Uterus (tissue), 4 donors: ENCODE measurements around the gene PPP1R14D. TPM values are rescaled to one million over a fixed set of nuclear protein-coding genes. Genes with fewer than 3 reads are reported as not detected.
A peak's percentile ranks its signal among the peaks of the same experiment; 100 is the strongest.
"Not testable (repeated sequence)": the region's sequence is repeated elsewhere in the genome, so short reads cannot be mapped to it uniquely, and the experiment has no call there.

Experiments used
- DNase-seq, 2 donors: peaks; one replicate each; pipeline ENCODE4 v3.0.0-alpha.2; 2019 to 2020
- H3K27ac ChIP-seq, 2 donors: fragments of 200-600 bp; sonication (generic); 1 replicate in 1 of 2; 2 replicates in 1 of 2; pipeline ENCODE4 v1.5.1; 2016 to 2018
- H3K27me3 ChIP-seq, 2 donors: fragments of 200-600 bp; sonication (generic); one replicate each; pipeline ENCODE4 v1.5.1; 2018 to 2019; ENCODE audit warnings: control low read depth in 1 of 2
- H3K36me3 ChIP-seq, 2 donors: fragments of 200-600 bp; sonication (generic); one replicate each; pipeline ENCODE4 v1.5.1; 2019; ENCODE audit warnings: control low read depth in 1 of 2
- H3K4me1 ChIP-seq, 2 donors: fragments of 200-600 bp; sonication (generic); one replicate each; pipeline ENCODE4 v1.5.1; 2018 to 2019; ENCODE audit warnings: control low read depth in 1 of 2
- H3K4me3 ChIP-seq, 2 donors: fragments of 200-600 bp; sonication (generic); 1 replicate in 1 of 2; 2 replicates in 1 of 2; pipeline ENCODE4 v1.5.1; 2018 to 2019; ENCODE audit warnings: mild to moderate bottlenecking in 1 of 2
- H3K9me3 ChIP-seq, 2 donors: fragments of 200-600 bp; sonication (generic); one replicate each; pipeline ENCODE4 v1.5.1; 2019; ENCODE audit warnings: control low read depth in 1 of 2
- POLR2A ChIP-seq, 2 donors: fragments of 450-650 bp; IDR thresholded peaks; one replicate each; pipeline ENCODE4 v1.6.1; 2016; ENCODE audit warnings: antibody characterized with exemption in 2 of 2, mild to moderate bottlenecking in 1 of 2, moderate library complexity in 1 of 2
- intact Hi-C: fragments of 100-400 bp; cut with DNase I; formaldehyde crosslinking; loops from one replicate; pipeline ENCODE4 v1.15.1; 2023; ENCODE audit warnings: low total_unique reads
- total RNA-seq, 4 donors: library from RNA; depleted of rRNA in 3 of 4; stranded (reverse); fragments of >200 nt in 3 of 4; gene quantifications; one replicate each; pipeline versions ENCODE4 v1.1.0 to v1.2.4, GENCODE V29; 2014 to 2023
- TF ChIP-seq, protein P1 (sequence below), 4 experiments: fragments of 200-600 bp in 2 of 4; fragments of 450-650 bp in 2 of 4; sonication (generic) in 2 of 4; IDR thresholded peaks; one replicate each; pipeline ENCODE4 v1.5.1; 2016 to 2019; ENCODE audit warnings: antibody characterized with exemption in 4 of 4, mild to moderate bottlenecking in 2 of 4, moderate library complexity in 1 of 4
- donor health status: DM: yes; HTN: yes; CAD: no.

The PPP1R14D gene
- total RNA-seq, 4 donors from 2014 or later: not detected

DNA sequence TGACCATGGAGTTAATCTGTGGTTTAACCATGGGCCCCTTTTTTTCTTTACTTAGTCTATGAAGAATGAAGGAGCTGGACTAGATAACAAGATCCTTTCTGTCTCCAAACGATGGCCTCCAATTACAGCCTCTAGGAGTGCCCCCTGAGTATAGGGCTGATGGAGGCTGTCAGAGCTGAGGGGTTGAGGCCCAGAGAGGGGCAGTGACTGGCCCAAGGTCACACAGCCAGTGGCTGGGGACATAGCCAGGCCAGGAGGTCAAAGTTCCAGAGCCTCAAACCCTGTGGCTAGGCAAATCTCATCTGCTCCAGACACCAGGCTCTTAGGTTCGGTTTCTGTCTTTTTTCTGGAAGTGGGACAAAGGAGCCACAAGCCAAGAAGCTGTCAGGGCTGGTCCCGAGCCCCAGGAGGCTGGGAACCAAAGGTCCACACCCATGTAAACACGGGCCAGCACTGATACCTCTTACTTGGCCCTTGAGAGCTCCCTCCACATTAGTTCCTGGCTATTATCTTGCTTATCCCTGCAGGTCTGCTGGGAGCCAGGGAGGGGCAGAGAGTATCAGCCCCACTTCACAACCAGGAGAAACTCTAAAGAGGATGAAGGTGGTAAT, 35.3 kb upstream of the PPP1R14D start:
- Histone ChIP-seq H3K36me3 (no peaks in the 10 kb centered on the region), H3K4me1 (no peaks in the 10 kb centered on the region), H3K4me3 (no peak overlapping the region), H3K27ac (no peak overlapping the region), H3K27me3 (no peaks in the 10 kb centered on the region), H3K9me3 (no peaks in the 10 kb centered on the region)
- intact Hi-C loops: no loop called here
- DNase-seq: no peak
- no peak for TF ChIP-seq POLR2A (IDR thresholded peaks at IDR 0.05)
- TF ChIP-seq, protein P1, sequence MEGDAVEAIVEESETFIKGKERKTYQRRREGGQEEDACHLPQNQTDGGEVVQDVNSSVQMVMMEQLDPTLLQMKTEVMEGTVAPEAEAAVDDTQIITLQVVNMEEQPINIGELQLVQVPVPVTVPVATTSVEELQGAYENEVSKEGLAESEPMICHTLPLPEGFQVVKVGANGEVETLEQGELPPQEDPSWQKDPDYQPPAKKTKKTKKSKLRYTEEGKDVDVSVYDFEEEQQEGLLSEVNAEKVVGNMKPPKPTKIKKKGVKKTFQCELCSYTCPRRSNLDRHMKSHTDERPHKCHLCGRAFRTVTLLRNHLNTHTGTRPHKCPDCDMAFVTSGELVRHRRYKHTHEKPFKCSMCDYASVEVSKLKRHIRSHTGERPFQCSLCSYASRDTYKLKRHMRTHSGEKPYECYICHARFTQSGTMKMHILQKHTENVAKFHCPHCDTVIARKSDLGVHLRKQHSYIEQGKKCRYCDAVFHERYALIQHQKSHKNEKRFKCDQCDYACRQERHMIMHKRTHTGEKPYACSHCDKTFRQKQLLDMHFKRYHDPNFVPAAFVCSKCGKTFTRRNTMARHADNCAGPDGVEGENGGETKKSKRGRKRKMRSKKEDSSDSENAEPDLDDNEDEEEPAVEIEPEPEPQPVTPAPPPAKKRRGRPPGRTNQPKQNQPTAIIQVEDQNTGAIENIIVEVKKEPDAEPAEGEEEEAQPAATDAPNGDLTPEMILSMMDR (IDR thresholded peaks at IDR 0.05): no peak

DNA sequence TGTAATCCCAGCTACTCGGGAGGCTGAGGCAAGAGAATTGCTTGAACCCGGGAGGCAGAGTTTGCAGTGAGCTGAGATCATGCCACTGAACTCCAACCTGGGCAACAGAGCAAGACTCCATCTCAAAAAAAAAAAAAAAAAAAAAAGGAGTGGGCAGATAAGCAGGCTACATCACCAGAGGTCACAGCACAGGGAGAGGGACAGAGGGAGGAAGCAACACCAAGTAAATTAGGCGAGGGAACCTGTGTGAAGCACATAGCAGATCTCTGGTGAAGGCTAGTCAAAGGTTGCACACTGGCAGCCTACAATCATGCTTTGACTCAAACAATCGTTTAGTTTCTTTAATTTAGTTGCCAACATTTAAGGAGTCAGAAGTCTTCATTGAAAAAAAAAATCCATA, 32.6 kb upstream of the PPP1R14D start:
- not testable (repeated sequence) for DNase-seq, H3K36me3 ChIP-seq

DNA sequence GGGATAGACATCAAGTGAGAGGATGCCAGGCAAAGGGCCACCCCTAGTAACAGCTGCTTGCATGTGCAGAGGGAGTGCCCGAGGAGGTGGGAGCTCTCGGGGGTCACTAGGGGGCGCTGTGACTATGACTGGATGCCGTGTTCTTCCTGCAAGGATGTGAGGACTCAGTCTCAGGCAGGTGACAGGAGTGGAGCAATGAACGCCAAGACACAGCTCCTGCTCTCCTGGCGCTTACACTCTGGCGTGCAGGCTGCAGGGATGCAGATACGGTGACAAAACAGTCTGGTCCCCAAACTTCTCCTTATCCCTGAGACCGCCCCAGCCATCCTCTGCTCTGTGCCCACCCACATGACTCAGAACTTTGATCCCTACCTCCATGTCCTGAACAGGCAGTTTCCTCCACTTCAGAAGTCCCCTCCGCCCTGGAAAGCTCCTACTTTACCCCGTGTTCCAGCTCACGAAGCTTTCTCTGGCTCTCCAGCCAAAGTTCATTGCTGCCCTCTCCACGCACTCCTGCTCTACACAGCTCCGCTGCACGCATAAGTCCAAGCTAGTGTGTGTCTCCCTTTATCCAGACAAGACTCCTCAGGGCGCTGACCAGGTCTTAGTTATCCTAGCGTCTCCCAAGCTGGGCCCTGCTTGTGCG, 30.8 kb upstream of the PPP1R14D start:
- DNase-seq: peak; percentile 55 to 57
- Histone ChIP-seq H3K4me1 (no peaks in the 10 kb centered on the region), H3K27ac (no peak overlapping the region), H3K36me3 (no peaks in the 10 kb centered on the region), H3K4me3 (no peak overlapping the region), H3K27me3 (no peaks in the 10 kb centered on the region), H3K9me3 (no peaks in the 10 kb centered on the region)
- TF ChIP-seq, protein P1 (IDR thresholded peaks at IDR 0.05): peak; percentile 36 to 56 (median 42)
- TF ChIP-seq POLR2A (IDR thresholded peaks at IDR 0.05): no peak
- intact Hi-C loops: no loop called here

More for the DNA sequence above, 32.6 kb upstream of the PPP1R14D start:
- H3K27me3 ChIP-seq, intact Hi-C loops, H3K4me3 ChIP-seq, H3K27ac ChIP-seq, H3K4me1 ChIP-seq, H3K9me3 ChIP-seq: not testable (repeated sequence)

DNA sequence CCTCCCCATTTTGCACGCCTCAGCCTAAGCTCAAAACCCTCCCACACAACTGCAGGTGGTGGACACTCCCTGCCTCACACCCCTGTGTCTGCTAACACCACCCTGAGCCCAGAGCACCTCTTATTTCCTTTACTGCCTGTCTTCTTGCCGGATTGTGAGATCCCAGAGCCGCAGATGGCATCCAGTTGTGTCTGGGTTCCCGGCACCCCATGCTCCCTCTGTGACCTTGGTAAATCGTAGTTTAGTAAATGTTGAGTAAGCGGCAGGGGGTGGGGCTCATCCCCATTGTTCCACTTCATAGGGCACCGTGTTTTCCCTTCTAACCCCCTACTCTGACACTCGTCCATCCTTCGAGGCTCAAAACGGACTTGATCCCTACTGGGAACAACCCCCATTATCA, 30.2 kb upstream of the PPP1R14D start:
- no peak for DNase-seq
- Histone ChIP-seq H3K9me3 (no peaks in the 10 kb centered on the region), H3K27ac (no peak overlapping the region), H3K4me1 (no peaks in the 10 kb centered on the region), H3K36me3 (no peaks in the 10 kb centered on the region), H3K27me3 (no peaks in the 10 kb centered on the region), H3K4me3 (no peak overlapping the region)
- intact Hi-C loops: no loop called here
- TF ChIP-seq, protein P1 (IDR thresholded peaks at IDR 0.05): no peak
- no peak for TF ChIP-seq POLR2A (IDR thresholded peaks at IDR 0.05)

DNA sequence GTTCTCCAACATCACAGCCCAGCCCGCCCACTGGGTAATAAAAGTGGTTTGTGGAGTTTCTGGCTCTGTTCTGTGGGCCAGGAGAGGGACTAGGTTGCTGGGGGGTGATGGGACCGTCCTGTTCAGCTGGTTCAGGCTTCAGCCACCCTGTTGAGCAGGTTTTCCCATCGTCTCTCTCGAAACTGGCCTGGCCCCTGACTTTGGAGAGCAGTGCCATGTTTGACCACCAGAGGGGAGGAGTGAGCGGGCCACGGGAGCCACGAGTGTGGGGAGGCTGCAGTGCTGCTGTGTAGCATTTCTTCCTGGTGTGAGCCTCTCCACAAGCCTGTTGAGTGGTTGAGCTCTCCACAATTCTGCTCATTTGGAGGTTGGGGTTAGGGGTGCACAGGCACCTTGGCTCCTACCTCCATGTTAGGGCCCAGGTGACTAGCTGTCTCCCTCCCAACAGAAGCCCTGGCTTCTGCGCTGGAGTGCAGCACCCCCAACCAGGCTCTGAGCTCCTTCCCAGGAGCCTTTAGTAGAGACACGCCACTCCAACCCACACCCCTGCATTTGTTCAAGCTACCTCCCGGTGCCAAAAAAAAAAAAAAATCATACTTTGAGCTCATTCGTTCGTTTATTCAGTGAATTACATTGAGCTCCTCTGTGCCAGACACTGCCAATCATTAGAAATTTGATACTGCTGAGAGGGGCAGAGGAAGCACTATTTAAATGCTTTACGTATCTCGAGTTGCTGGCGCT, 29.3 kb upstream of the PPP1R14D start:
- Histone ChIP-seq H3K4me1 (no peaks in the 10 kb centered on the region), H3K27ac (no peak overlapping the region), H3K4me3 (no peak overlapping the region), H3K27me3 (no peaks in the 10 kb centered on the region), H3K9me3 (no peaks in the 10 kb centered on the region), H3K36me3 (no peaks in the 10 kb centered on the region)
- TF ChIP-seq, protein P1 (IDR thresholded peaks at IDR 0.05): peak; percentile 84 to 94 (median 90)
- no peak for TF ChIP-seq POLR2A (IDR thresholded peaks at IDR 0.05)
- intact Hi-C loops: no loop called here
- DNase-seq: peak; percentile 57 to 76
